ENCODE results near the gene LMBR1.
"Not testable (repeated sequence)": the region's sequence is repeated elsewhere in the genome, so short reads cannot be mapped to it uniquely, and the experiment has no call there.

LMBR1 gene

GRCh38 chr7:156858523-156858922 lies 34.5 kb downstream of the LMBR1 start:
- no peak for TF ChIP-seq CTCF (IDR thresholded peaks at IDR 0.05; ENCODE audit: control insufficient read depth, insufficient read depth, low read depth, low read length, missing control alignments)
- no peak overlapping the region for H3K4me3 ChIP-seq (ENCODE audit: control insufficient read depth, low read depth, low read length)
- DNase-seq (ENCODE audit: low read depth): no peak

GRCh38 chr7:156857757-156858156 lies 35.2 kb downstream of the LMBR1 start:
- no peak overlapping the region for H3K4me3 ChIP-seq (ENCODE audit: control insufficient read depth, low read depth, low read length)
- no peak for DNase-seq (ENCODE audit: low read depth)
- no peak for TF ChIP-seq CTCF (IDR thresholded peaks at IDR 0.05; ENCODE audit: control insufficient read depth, insufficient read depth, low read depth, low read length, missing control alignments)

GRCh38 chr7:156854654-156855053 lies 38.3 kb downstream of the LMBR1 start:
- H3K4me3 ChIP-seq (ENCODE audit: control insufficient read depth, low read depth, low read length): no peak overlapping the region
- TF ChIP-seq CTCF (IDR thresholded peaks at IDR 0.05; ENCODE audit: control insufficient read depth, insufficient read depth, low read depth, low read length, missing control alignments): no peak
- no peak for DNase-seq (ENCODE audit: low read depth)

- no peak for DNase-seq (ENCODE audit: low read depth)
- TF ChIP-seq CTCF (IDR thresholded peaks at IDR 0.05; ENCODE audit: control insufficient read depth, insufficient read depth, low read depth, low read length, missing control alignments): no peak
- no peak overlapping the region for H3K4me3 ChIP-seq (ENCODE audit: control insufficient read depth, low read depth, low read length)
Observed at GRCh38 chr7:156848979-156849378, 44.0 kb downstream of the LMBR1 start.

GRCh38 chr7:156845379-156846101 lies 47.4 kb downstream of the LMBR1 start:
- no peak for DNase-seq (ENCODE audit: low read depth)
- H3K4me3 ChIP-seq (ENCODE audit: control insufficient read depth, low read depth, low read length): no peak overlapping the region
- TF ChIP-seq CTCF (IDR thresholded peaks at IDR 0.05; ENCODE audit: control insufficient read depth, insufficient read depth, low read depth, low read length, missing control alignments): no peak

GRCh38 chr7:156843582-156843981 lies 49.4 kb downstream of the LMBR1 start:
- not testable (repeated sequence) for DNase-seq (ENCODE audit: low read depth)

GRCh38 chr7:156843157-156843556 lies 49.8 kb downstream of the LMBR1 start:
- no peak overlapping the region for H3K4me3 ChIP-seq (ENCODE audit: control insufficient read depth, low read depth, low read length)
- no peak for DNase-seq (ENCODE audit: low read depth)
- no peak for TF ChIP-seq CTCF (IDR thresholded peaks at IDR 0.05; ENCODE audit: control insufficient read depth, insufficient read depth, low read depth, low read length, missing control alignments)

More at GRCh38 chr7:156843582-156843981, 49.4 kb downstream of the LMBR1 start:
- H3K4me3 ChIP-seq (ENCODE audit: control insufficient read depth, low read depth, low read length): not testable (repeated sequence)

Data from AG09309 (cell line).